Endothelial cell of umbilical vein (primary cell): ENCODE data around the gene PIK3CG. TPM values are rescaled to one million over a fixed set of nuclear protein-coding genes. Genes with fewer than 3 reads are reported as not detected.

Source experiments
- BruUV-seq: library from RNA; stranded (reverse); fragments of 400-500 nt; replicated peaks from 2 replicates; lab custom pipeline; 2021; lab: Mats Ljungman, UMichigan
- CTCF ChIA-PET: fragments of 300-600, 350-600 bp; sonication (Branson Sonifier 250); formaldehyde crosslinking; loops from one replicate; lab custom pipeline; 2021; ENCODE audit warnings: antibody characterized with exemption, inconsistent platforms; lab: Charles Lee
- POLR2A ChIA-PET: fragments of 300-600, 350-600 bp; sonication (Branson Sonifier 250); formaldehyde crosslinking; loops from one replicate; lab custom pipeline; 2021; ENCODE audit warnings: antibody characterized with exemption, inconsistent platforms; lab: Charles Lee
- DNase-seq: peaks from one replicate; pipeline ENCODE4 v3.0.0-alpha.2; 2011; ENCODE audit warnings: low read depth, low spot score
- FAIRE-seq: peaks from 2 replicates; lab custom pipeline; 2011; peaks lifted over from hg19 to GRCh38; lab: Jason Lieb, UNC
- H2AFZ ChIP-seq: 2 replicates; pipeline ENCODE4 v1.6.0; 2012; ENCODE audit warnings: low read depth, low read length, control low read depth, inconsistent platforms
- H3K27ac ChIP-seq: 2 replicates; pipeline ENCODE4 v1.5.1; 2011; ENCODE audit warnings: low read depth, mild to moderate bottlenecking, control low read depth, low read length, moderate library complexity; ENCODE audit not compliant: insufficient read depth
- H3K27me3 ChIP-seq, 2 experiments: 2 replicates each; pipeline versions ENCODE4 v1.6.0 to v1.6.1; 2011; ENCODE audit warnings: low read length in 2 of 2, mixed read lengths in 1 of 2; ENCODE audit not compliant: control insufficient read depth in 2 of 2, insufficient read depth in 2 of 2
- H3K36me3 ChIP-seq, 2 experiments: 2 replicates in 1 of 2; 3 replicates in 1 of 2; pipeline ENCODE4 v1.5.1; 2011; ENCODE audit warnings: low read length in 2 of 2, mild to moderate bottlenecking in 1 of 2, moderate library complexity in 1 of 2; ENCODE audit not compliant: control insufficient read depth in 2 of 2, insufficient read depth in 2 of 2; ENCODE audit errors: extremely low read depth in 1 of 2
- H3K4me1 ChIP-seq: 3 replicates; pipeline ENCODE4 v1.5.1; 2011; ENCODE audit warnings: mild to moderate bottlenecking, low read length; ENCODE audit not compliant: control insufficient read depth, insufficient read depth; ENCODE audit errors: extremely low read depth
- H3K4me2 ChIP-seq: 2 replicates; pipeline ENCODE4 v1.6.1; 2011; ENCODE audit warnings: low read length, control low read depth, mixed read lengths; ENCODE audit not compliant: insufficient read depth
- H3K4me3 ChIP-seq, 3 experiments: fragments of 200-600 bp in 1 of 3; sonication (generic), shearing (Covaris generic) in 1 of 3; replicated peaks in 1 of 3; 2 replicates each; pipeline ENCODE4 v1.5.1; 2011 to 2016; ENCODE audit warnings: control low read depth in 3 of 3, low read length in 3 of 3, mild to moderate bottlenecking in 2 of 3, inconsistent platforms in 1 of 3, low read depth in 1 of 3, moderate library complexity in 1 of 3; ENCODE audit not compliant: insufficient read depth in 1 of 3
- H3K79me2 ChIP-seq: 2 replicates; pipeline ENCODE4 v1.6.0; 2012; ENCODE audit warnings: low read length, inconsistent platforms; ENCODE audit not compliant: control insufficient read depth, insufficient read depth
- H3K9ac ChIP-seq: replicated peaks from 2 replicates; pipeline ENCODE3; 2011; ENCODE audit warnings: low read length, control low read depth; ENCODE audit not compliant: insufficient read depth; ENCODE audit errors: extremely low read depth
- H3K9me1 ChIP-seq: replicated peaks from 3 replicates; pipeline ENCODE4 v1.6.0; 2011; ENCODE audit warnings: mild to moderate bottlenecking, low read length; ENCODE audit not compliant: control insufficient read depth, insufficient read depth; ENCODE audit errors: extremely low read depth
- H3K9me3 ChIP-seq: replicated peaks from 2 replicates; pipeline ENCODE4 v1.5.1; 2012; ENCODE audit warnings: low read length, inconsistent platforms; ENCODE audit not compliant: control insufficient read depth, insufficient read depth
- H4K20me1 ChIP-seq: replicated peaks from 2 replicates; pipeline ENCODE3; 2011; ENCODE audit warnings: mild to moderate bottlenecking, low read length; ENCODE audit not compliant: control insufficient read depth, insufficient read depth; ENCODE audit errors: extremely low read depth
- EZH2 ChIP-seq: IDR thresholded peaks from 2 replicates; pipeline ENCODE4 v1.6.1; 2012; ENCODE audit warnings: borderline replicate concordance, low read depth, mild to moderate bottlenecking, moderate library complexity, low read length, inconsistent platforms; ENCODE audit not compliant: severe bottlenecking
- JUN ChIP-seq: IDR thresholded peaks from 2 replicates; pipeline ENCODE4 v1.6.1; 2011; ENCODE audit warnings: borderline replicate concordance, low read depth; ENCODE audit not compliant: insufficient read length, insufficient read depth
- MYC ChIP-seq: IDR thresholded peaks from one replicate; pipeline ENCODE4 v1.6.1; 2011; ENCODE audit warnings: mild to moderate bottlenecking, low read depth, low read length
- dilution Hi-C: fragments of 300-500 bp; cut with MboI; formaldehyde crosslinking; loops from one replicate; pipeline ENCODE4 v1.15.0; 2019; ENCODE audit warnings: low sequenced_read_pairs; ENCODE audit not compliant: extremely low pct_ligation_motif_present
- intact Hi-C: fragments of 100-400 bp; cut with micrococcal nuclease; formaldehyde crosslinking; loops from one replicate; pipeline ENCODE4 v1.10.0; 2022
- polyA plus RNA-seq, 4 experiments: library from polyadenylated mRNA; depleted of rRNA in 3 of 4; stranded (reverse) in 3 of 4; unstranded in 1 of 4; fragments of >200 nt; gene quantifications; 2 replicates each; pipeline versions ENCODE4 v1.2.1 to v1.2.3, GENCODE V29; 2011 to 2012; ENCODE audit warnings: missing spikeins in 1 of 4
- total RNA-seq: library from RNA; stranded (reverse); gene quantifications from 2 replicates; pipeline ENCODE4 v1.2.3, GENCODE V29; 2021
- TF ChIP-seq, protein P1 (sequence below): IDR thresholded peaks from 2 replicates; pipeline ENCODE4 v1.6.1; 2011; ENCODE audit not compliant: insufficient read depth, insufficient read length
- TF ChIP-seq, protein P2 (sequence below), 2 donors: IDR thresholded peaks; 1 replicate in 1 of 2; 2 replicates in 1 of 2; pipeline ENCODE4 v1.5.1; 2011; ENCODE audit warnings: low read length in 2 of 2, mild to moderate bottlenecking in 2 of 2, moderate library complexity in 2 of 2, control low read depth in 1 of 2, inconsistent platforms in 1 of 2, low read depth in 1 of 2; ENCODE audit not compliant: insufficient read depth in 1 of 2; ENCODE audit errors: extremely low read depth in 1 of 2

The PIK3CG gene
- total and polyA plus RNA-seq, 2 donors (not counting 3 experiments of a cell fraction or from before 2014, with no cell fraction given), result 1.2 to 6.2 TPM

DNA sequence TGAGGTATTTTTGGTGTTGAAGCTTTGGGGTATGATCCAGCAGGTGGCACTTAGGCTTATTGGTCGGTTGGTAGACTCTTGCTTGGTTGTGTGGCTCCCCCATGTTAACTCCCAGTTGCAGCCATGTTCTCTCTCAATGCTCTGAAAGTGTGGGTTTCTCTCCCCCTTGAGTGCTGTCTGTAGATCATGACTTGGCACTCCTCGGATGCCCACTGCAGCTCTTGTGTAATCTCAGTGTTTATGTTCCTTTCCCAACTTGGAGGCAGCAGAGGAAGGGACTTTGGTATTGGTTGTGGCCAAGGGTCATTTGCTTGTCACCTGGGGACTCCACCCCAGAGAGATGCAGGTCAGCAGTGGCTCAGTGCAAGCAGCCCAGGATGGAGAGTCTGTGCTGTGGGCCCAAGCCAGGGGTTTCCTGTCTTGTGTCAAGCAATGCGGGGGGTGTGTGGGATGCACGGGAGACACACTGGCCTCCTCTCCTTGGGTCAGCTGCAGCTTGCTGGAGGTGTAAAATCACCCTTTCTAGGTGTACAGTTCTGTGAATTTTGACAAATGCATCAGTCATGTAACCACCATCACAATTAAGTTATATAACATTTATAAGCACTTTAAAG is 36.9 kb downstream of the PIK3CG start:
- dilution Hi-C loops, result no loop called here
- TF ChIP-seq MYC (no peak), JUN (no peak), EZH2 (no peak)
- TF ChIP-seq, protein P1, sequence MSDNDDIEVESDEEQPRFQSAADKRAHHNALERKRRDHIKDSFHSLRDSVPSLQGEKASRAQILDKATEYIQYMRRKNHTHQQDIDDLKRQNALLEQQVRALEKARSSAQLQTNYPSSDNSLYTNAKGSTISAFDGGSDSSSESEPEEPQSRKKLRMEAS, result no peak
- TF ChIP-seq, protein P2, sequence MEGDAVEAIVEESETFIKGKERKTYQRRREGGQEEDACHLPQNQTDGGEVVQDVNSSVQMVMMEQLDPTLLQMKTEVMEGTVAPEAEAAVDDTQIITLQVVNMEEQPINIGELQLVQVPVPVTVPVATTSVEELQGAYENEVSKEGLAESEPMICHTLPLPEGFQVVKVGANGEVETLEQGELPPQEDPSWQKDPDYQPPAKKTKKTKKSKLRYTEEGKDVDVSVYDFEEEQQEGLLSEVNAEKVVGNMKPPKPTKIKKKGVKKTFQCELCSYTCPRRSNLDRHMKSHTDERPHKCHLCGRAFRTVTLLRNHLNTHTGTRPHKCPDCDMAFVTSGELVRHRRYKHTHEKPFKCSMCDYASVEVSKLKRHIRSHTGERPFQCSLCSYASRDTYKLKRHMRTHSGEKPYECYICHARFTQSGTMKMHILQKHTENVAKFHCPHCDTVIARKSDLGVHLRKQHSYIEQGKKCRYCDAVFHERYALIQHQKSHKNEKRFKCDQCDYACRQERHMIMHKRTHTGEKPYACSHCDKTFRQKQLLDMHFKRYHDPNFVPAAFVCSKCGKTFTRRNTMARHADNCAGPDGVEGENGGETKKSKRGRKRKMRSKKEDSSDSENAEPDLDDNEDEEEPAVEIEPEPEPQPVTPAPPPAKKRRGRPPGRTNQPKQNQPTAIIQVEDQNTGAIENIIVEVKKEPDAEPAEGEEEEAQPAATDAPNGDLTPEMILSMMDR (IDR thresholded peaks at IDR 0.05; ENCODE audit: extremely low read depth in 1 of 2, insufficient read depth in 1 of 2, low read depth in 1 of 2, low read length in 2 of 2), result no peak

More for the DNA sequence above, 36.9 kb downstream of the PIK3CG start:
- POLR2A ChIA-PET, result no interaction called here
- no peak overlapping the region for H3K4me3 ChIP-seq
- no peaks in the 10 kb centered on the region for H3K9me1 ChIP-seq
- CTCF ChIA-PET, result no interaction called here
- H3K9me3 ChIP-seq, result no peaks in the 10 kb centered on the region
- no peaks in the 10 kb centered on the region for H3K4me1 ChIP-seq
- no TSS peak for BruUV-seq
- DNase-seq (no peak), FAIRE-seq (no peak)
- no peaks in the 10 kb centered on the region for H3K36me3 ChIP-seq
- H2AFZ ChIP-seq, result no peak overlapping the region
- intact Hi-C loops, result no loop called here
- no peak overlapping the region for H3K4me2 ChIP-seq
- H4K20me1 ChIP-seq, result no peaks in the 10 kb centered on the region
- no peak overlapping the region for H3K27ac ChIP-seq
- H3K79me2 ChIP-seq, result no peaks in the 10 kb centered on the region
- H3K9ac ChIP-seq, result no peak overlapping the region
- no peaks in the 10 kb centered on the region for H3K27me3 ChIP-seq
